Psoas muscle (tissue), 8 donors: ENCODE measurements around the gene CNOT6. TPM values are rescaled to one million over a fixed set of nuclear protein-coding genes. Genes with fewer than 3 reads are reported as not detected.

Experiments used
- ATAC-seq, 4 donors: fragments of 200-7000 bp; cut with Tn5 transposase; one replicate each; pipeline ENCODE4 v1.9.1; 2020; ENCODE audit warnings: moderate library complexity in 3 of 4, mild to moderate bottlenecking in 2 of 4
- DNase-seq, 2 donors: peaks; one replicate each; pipeline ENCODE4 v3.0.0-alpha.2; 2020
- H3K27ac ChIP-seq: fragments of 200-600 bp; one replicate; pipeline ENCODE4 v1.8.0; 2022
- H3K27me3 ChIP-seq, 3 donors: fragments of 200-600 bp in 1 of 3; one replicate each; pipeline versions ENCODE4 v1.6.1 to v1.8.0; 2013 to 2022; ENCODE audit warnings: low read length in 2 of 3, mild to moderate bottlenecking in 2 of 3, moderate library complexity in 1 of 3; ENCODE audit not compliant: insufficient read depth in 3 of 3
- H3K36me3 ChIP-seq, 2 donors: fragments of 200-600 bp in 1 of 2; one replicate each; pipeline versions ENCODE4 v1.6.1 to v1.8.0; 2013 to 2022; ENCODE audit warnings: low read depth in 1 of 2, mild to moderate bottlenecking in 1 of 2, moderate library complexity in 1 of 2; ENCODE audit not compliant: insufficient read depth in 1 of 2
- H3K4me1 ChIP-seq: fragments of 200-600 bp; one replicate; pipeline ENCODE4 v1.8.0; 2022
- H3K4me3 ChIP-seq: fragments of 200-600 bp; one replicate; pipeline ENCODE4 v1.8.0; 2022; ENCODE audit warnings: mild to moderate bottlenecking
- H3K9me3 ChIP-seq: fragments of 200-600 bp; one replicate; pipeline ENCODE4 v1.8.0; 2022
- WGBS, 3 donors: extraction: QIAGEN DNeasy Blood & Tissue Kit; methylation state at CpG; one replicate each; pipeline versions ENCODE4 v1.1.6 to v1.1.7; 2013; 5-methylcytosine and 5-hydroxymethylcytosine counted together
- intact Hi-C, 2 donors: fragments of 100-400 bp; cut with DNase I; formaldehyde crosslinking; loops; one replicate each; pipeline versions ENCODE4 v1.11.0 to v1.14.2; 2022
- polyA plus RNA-seq, 3 donors: library from polyadenylated mRNA; stranded (reverse); fragments of 200-250 nt; gene quantifications; one replicate each; pipeline ENCODE4 v1.2.3, GENCODE V29; 2013
- total RNA-seq, 4 donors: library from RNA; stranded (reverse); fragmentation: NEBNext Ultra II Directional in 2 of 4; extraction: Animal tissue kit (Norgen Biotek cat#: 25700) in 2 of 4; gene quantifications; one replicate each; pipeline versions ENCODE4 v1.2.1 to v1.2.4, GENCODE V29; 2021 to 2023
- TF ChIP-seq, protein P1 (sequence below): fragments of 200-600 bp; IDR thresholded peaks from one replicate; pipeline ENCODE4 v1.8.0; 2022; ENCODE audit warnings: antibody characterized with exemption
- donor health status: healthy with polysubstance abuse.
- donor health status: DM: no; HTN: no; CAD: no; lungs with moderate emphysema.
- donor health status: Bipolar disorder and iron deficiency.
- donor health status: healthy.
- donor health status: DM: yes; HTN: yes; CAD: no.
- donor health status: DM: no; HTN: no; CAD: no.
- donor health status: DM: no; HTN: no; CAD: no.
- donor health status: DM: yes; HTN: yes; CAD: no.

The CNOT6 gene
- total and polyA plus RNA-seq, 7 donors, result 3.6 to 13.7 (median 8.7) TPM

DNA sequence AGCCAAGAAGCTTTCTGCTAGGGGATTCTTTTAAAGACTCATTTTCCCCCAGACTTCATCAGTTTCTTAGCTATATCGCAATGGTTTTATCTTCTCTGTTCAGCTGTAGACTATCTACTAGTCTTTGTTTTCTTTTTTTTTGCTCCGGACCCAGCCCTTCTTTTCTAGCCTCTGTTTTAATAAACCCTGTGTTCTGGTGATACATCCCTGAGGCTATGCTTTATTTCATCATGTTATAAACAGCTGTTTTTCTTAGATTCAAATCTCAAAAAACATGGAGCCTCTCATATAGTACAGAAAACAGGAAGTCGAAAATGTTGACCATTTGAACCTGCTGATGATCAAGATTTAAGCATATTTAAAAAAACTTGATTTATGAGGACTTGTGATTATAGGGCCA is 59.4 kb downstream of the CNOT6 start:
- no peaks in the 10 kb centered on the region for H3K9me3 ChIP-seq
- H3K36me3 ChIP-seq, result peaks cover 0 to 52% of the 10 kb centered on the region in 2 donors
- no peak for ATAC-seq
- intact Hi-C loops, result no loop called here
- DNase-seq, result no peak
- H3K27me3 ChIP-seq, result no peaks in the 10 kb centered on the region
- WGBS, 3 donors, result 96 to 99% (median 96%) methylated on average over 3 of the region's 3 CpGs
- peaks cover 3% of the 10 kb centered on the region for H3K4me1 ChIP-seq
- no peak overlapping the region for H3K4me3 ChIP-seq
- TF ChIP-seq, protein P1, sequence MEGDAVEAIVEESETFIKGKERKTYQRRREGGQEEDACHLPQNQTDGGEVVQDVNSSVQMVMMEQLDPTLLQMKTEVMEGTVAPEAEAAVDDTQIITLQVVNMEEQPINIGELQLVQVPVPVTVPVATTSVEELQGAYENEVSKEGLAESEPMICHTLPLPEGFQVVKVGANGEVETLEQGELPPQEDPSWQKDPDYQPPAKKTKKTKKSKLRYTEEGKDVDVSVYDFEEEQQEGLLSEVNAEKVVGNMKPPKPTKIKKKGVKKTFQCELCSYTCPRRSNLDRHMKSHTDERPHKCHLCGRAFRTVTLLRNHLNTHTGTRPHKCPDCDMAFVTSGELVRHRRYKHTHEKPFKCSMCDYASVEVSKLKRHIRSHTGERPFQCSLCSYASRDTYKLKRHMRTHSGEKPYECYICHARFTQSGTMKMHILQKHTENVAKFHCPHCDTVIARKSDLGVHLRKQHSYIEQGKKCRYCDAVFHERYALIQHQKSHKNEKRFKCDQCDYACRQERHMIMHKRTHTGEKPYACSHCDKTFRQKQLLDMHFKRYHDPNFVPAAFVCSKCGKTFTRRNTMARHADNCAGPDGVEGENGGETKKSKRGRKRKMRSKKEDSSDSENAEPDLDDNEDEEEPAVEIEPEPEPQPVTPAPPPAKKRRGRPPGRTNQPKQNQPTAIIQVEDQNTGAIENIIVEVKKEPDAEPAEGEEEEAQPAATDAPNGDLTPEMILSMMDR, result no peak
- no peak overlapping the region for H3K27ac ChIP-seq

DNA sequence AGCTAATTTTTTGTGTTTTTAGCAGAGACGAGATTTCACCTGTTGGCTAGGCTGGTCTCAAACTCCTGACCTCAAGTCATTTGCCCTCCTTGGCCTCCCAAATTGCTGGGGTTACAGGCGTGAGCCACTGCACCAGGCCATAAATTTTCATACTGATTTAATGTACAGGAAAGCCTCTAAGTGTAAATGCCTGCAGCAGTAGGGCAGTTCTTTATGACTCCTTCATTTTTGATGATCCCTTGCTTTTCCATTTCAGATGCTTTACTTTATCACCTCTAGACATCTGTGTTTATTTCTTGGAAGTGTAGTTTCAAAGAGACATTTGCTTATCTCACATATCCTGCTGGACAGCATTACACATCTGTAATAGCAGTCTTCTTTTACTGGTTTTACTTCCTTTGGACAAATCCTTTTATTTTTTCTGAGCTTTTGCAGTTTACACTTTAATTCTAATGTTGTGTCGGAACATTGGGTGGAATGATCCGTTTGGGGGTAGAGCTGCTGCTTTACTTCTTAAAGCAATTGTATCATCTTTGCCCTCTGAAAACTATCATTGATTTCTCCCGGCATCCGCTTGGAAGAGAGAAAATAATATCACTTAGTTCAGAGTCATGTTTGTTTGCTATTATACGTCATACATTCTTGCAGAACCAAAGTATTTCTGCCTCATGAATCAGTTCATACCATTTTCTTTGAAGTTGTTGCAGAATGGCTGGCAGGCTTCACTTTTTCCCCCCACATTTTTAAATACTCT is 61.2 kb downstream of the CNOT6 start:
- 90 to 92% (median 90%) methylated on average over 7 of the region's 7 CpGs for WGBS, 3 donors
- intact Hi-C loops, result no loop called here

DNA sequence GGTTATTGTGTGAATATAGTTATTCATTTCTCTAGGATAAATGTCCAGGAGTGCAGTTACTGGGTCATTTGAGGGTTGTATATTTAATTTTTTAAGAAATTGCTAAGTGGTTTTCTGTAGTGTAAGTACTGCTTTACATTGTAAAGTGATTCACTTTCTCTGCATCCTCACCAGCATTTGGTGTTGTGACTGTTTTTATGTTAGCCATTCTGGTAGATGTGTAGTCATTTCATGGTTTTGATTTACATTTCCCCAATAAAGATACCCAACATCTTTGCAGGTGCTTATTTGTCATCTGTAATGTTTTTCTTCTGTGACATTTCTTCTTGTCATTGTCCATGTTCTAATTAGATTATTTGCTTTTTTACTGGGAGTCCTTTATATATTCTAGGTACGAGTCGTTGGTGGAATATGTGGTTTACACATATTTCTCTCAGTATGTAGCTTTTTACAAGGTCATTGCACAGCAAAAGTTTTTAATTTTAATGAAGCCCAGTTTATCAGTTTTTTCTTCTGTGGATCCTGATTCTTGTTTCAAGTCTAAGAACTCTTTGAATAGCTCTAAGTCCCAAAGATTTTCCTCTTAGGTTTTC is 63.1 kb downstream of the CNOT6 start:
- intact Hi-C loops, result no loop called here

More for the DNA sequence above, 61.2 kb downstream of the CNOT6 start:
- TF ChIP-seq, protein P1, result no peak
- DNase-seq, result no peak
- ATAC-seq, result no peak
- Histone ChIP-seq H3K4me3 (no peak overlapping the region), H3K27ac (no peak overlapping the region), H3K27me3 (no peaks in the 10 kb centered on the region), H3K4me1 (no peaks in the 10 kb centered on the region), H3K36me3 (peaks cover 0 to 44% of the 10 kb centered on the region in 2 donors), H3K9me3 (no peaks in the 10 kb centered on the region)

DNA sequence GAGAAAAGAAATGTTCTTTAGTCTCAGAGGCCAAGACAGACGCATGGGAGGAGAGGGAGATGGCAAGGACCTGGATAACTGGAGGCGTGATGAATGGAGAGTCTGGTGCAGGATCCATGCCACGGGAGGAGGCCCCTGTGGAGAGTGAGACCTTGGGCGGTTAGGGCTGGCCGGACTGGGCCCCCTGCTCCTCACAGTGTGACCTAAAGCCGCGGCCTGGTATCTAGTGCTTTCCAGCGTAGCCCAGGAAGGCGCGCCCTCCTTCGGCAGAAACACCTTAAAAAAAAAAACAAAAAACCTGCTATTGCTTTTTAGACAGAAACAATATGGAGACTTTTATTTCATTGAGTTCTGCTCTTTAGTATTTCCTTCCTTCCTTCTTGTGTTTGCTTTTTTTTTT is 64.1 kb downstream of the CNOT6 start:
- Histone ChIP-seq H3K27ac (no peak overlapping the region), H3K27me3 (no peaks in the 10 kb centered on the region), H3K9me3 (no peaks in the 10 kb centered on the region), H3K36me3 (peaks cover 0 to 28% of the 10 kb centered on the region in 2 donors), H3K4me1 (no peaks in the 10 kb centered on the region), H3K4me3 (no peak overlapping the region)
- WGBS, 3 donors, result 93 to 96% (median 94%) methylated on average over 11 of the region's 11 CpGs
- intact Hi-C loops, result no loop called here
- DNase-seq, result no peak
- no peak for ATAC-seq
- TF ChIP-seq, protein P1, result no peak

More for the DNA sequence above, 63.1 kb downstream of the CNOT6 start:
- Histone ChIP-seq H3K9me3 (no peaks in the 10 kb centered on the region), H3K4me1 (no peaks in the 10 kb centered on the region), H3K36me3 (peaks cover 0 to 33% of the 10 kb centered on the region in 2 donors), H3K27me3 (no peaks in the 10 kb centered on the region), H3K4me3 (no peak overlapping the region), H3K27ac (no peak overlapping the region)
- WGBS, 3 donors, result 93 to 99% (median 94%) methylated on average over 2 of the region's 2 CpGs
- TF ChIP-seq, protein P1, result no peak
- ATAC-seq, result no peak
- no peak for DNase-seq
